G401 (cell line): Measurements from ENCODE around the gene QSOX1. TPM values are rescaled to one million over a fixed set of nuclear protein-coding genes. Genes with fewer than 3 reads are reported as not detected.

Experiments
- DNase-seq: peaks from one replicate; pipeline ENCODE4 v3.0.0-alpha.2; 2015; ENCODE audit warnings: low spot score
- in situ Hi-C: cut with HindIII; loops from 2 replicates; pipeline ENCODE4 v1.10.0; 2016; ENCODE audit warnings: low sequenced_read_pairs, mixed read lengths
- total RNA-seq: library from RNA; depleted of rRNA; stranded (reverse); fragments of >200 nt; shearing (Covaris generic); gene quantifications from 2 replicates; pipeline ENCODE4 v1.2.3, GENCODE V29; 2014

The QSOX1 gene
- total RNA-seq, 1 experiment from 2014 or later: 44.8 TPM

GRCh38 chr1:180143359-180143758, 11.3 kb upstream of the QSOX1 start:
- in situ Hi-C loops: no loop called here
- no peak for DNase-seq

- no peak for DNase-seq
- in situ Hi-C loops: no loop called here
These were observed 9.9 kb upstream of the QSOX1 start for GRCh38 chr1:180144659-180145357.

GRCh38 chr1:180145446-180145845, 9.2 kb upstream of the QSOX1 start:
- DNase-seq: no peak
- in situ Hi-C loops: no loop called here

GRCh38 chr1:180150982-180151381, 3.7 kb upstream of the QSOX1 start:
- in situ Hi-C loops: no loop called here
- no peak for DNase-seq

GRCh38 chr1:180151508-180151907, 3.2 kb upstream of the QSOX1 start:
- in situ Hi-C loops: no loop called here
- no peak for DNase-seq

- in situ Hi-C loops: no loop called here
- DNase-seq: no peak
These were observed 2.1 kb upstream of the QSOX1 start for GRCh38 chr1:180152588-180152987.

GRCh38 chr1:180153032-180153431, 1.6 kb upstream of the QSOX1 start:
- DNase-seq: no peak
- in situ Hi-C loops: no loop called here

GRCh38 chr1:180154003-180154324, 705 bp upstream of the QSOX1 start:
- no peak for DNase-seq
- in situ Hi-C loops: no loop called here

- in situ Hi-C loops: no loop called here
- peak; percentile 45 for DNase-seq
These were observed 563 bp downstream of the QSOX1 start for GRCh38 chr1:180155182-180155682.

- no peak for DNase-seq
- in situ Hi-C loops: no loop called here
These were observed 1.5 kb downstream of the QSOX1 start for GRCh38 chr1:180156201-180156600.

GRCh38 chr1:180156631-180157091, 2.0 kb downstream of the QSOX1 start:
- DNase-seq: no peak
- in situ Hi-C loops: no loop called here

GRCh38 chr1:180157108-180157507, 2.4 kb downstream of the QSOX1 start:
- DNase-seq: no peak
- in situ Hi-C loops: no loop called here

GRCh38 chr1:180157576-180158057, 2.9 kb downstream of the QSOX1 start:
- in situ Hi-C loops: no loop called here
- DNase-seq: no peak

- in situ Hi-C loops: no loop called here
- no peak for DNase-seq
These were observed 3.8 kb downstream of the QSOX1 start for GRCh38 chr1:180158149-180159147.

- DNase-seq: no peak
- in situ Hi-C loops: no loop called here
These were observed 5.7 kb downstream of the QSOX1 start for GRCh38 chr1:180160357-180160756.

GRCh38 chr1:180163041-180163440, 8.4 kb downstream of the QSOX1 start:
- in situ Hi-C loops: no loop called here
- no peak for DNase-seq

GRCh38 chr1:180165096-180165495, 10.4 kb downstream of the QSOX1 start:
- in situ Hi-C loops: no loop called here
- no peak for DNase-seq

- in situ Hi-C loops: no loop called here
- DNase-seq: no peak
These were observed 11.1 kb downstream of the QSOX1 start for GRCh38 chr1:180165509-180166435.

GRCh38 chr1:180166436-180166800, 11.7 kb downstream of the QSOX1 start:
- no peak for DNase-seq
- in situ Hi-C loops: no loop called here
